ELR (cell line): ENCODE data around the gene MET.

Experiments used
- DNase-seq: peaks from one replicate; pipeline ENCODE4 v3.0.0-alpha.2; 2015; ENCODE audit warnings: low read depth

MET gene

DNA sequence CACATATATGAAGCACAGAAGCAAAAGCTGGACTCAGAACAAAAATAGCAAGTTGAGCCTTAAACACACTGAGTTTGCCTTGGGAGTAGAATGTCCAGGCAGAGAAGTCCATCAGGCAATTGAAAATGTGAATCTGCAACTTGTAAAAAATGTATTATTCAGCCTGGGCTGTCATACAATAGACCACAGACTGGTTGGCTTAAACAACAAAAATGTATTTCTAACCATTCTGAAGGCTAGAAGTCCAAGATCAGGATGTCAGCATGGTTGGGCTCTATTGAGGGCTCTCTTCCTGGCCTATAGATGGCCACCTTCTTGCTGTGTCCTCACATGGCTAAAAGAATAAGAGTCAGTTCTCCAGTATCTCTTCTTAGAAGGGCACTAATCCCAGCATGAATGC is 113.8 kb downstream of the MET start:
- DNase-seq, result no peak

DNA sequence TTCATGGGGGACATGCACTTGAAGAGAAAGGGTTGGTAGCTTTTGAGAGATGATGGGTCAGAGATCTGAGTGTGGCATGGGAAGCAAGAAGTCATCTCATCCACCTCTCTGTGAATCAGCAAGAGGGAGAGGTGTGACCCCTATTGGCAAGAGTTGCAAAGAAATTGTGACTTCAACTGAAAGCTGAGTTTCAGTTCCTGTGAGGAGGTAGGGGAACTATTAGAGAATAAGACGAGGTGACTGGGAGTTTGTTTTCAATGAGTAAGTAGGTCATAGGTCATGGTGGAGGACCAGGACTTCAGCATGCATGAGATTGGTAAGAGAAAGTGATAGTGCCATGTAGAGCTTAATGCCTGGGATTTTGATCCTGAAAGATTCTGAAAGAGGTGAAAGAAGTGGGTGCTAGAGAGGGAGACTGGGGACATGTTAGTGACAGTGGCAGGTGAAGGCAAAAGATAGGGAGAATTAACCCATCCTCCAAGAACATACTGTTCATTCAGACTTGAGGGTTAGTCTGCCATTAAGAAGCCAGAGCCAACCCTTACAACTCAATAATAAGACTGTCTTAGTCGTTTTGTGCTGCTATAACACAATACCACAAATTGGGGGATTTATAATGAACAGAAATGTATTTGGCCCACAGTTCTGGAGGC is 114.9 kb downstream of the MET start:
- peak; percentile 69 for DNase-seq

DNA sequence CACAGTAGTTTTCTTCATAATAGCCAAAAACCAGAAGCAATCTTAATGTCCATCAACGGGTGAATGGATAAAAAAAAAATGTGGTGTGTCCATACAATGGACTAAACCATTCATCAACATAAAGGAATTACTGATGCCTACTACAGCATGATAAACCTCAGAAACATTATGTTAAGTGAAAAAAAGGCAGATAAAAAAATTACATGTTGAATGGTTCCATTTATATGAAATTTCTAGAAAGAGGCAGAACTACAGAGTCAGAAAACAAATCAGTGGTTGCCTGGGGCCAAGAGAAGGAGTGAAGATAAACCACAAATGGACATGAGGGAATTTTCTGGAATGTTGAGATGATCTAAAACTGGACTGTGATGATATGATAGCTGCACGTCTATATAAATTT is 115.9 kb downstream of the MET start:
- no peak for DNase-seq

DNA sequence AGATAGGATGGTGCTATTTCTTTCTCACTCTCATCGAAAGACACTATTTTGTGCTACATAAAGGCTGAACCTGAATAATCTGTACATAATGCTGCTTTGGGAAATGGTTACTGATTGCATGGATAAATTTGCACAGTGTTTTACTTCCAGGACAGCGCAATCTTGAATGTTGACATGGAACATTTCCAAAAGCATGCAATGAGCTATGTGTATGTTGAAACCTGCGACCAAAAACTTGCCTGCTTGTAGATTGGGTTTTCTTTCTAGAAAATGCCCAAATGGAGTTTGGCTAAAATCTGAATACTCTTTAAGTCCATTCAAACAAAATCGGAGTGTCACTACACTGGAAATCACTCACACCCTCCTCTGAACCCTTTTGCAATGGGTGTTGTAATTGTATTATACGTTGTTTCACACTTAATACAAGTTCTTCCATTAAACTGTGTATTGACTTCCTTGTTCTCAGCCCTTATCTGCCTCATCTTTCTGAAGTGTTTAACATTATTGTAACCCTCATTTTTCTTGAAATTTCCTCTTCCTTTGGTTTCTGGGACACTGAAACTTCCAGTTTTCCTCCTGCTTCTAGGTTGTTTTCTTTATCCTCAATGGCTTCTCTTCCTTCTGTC is 116.7 kb downstream of the MET start:
- DNase-seq, result no peak

DNA sequence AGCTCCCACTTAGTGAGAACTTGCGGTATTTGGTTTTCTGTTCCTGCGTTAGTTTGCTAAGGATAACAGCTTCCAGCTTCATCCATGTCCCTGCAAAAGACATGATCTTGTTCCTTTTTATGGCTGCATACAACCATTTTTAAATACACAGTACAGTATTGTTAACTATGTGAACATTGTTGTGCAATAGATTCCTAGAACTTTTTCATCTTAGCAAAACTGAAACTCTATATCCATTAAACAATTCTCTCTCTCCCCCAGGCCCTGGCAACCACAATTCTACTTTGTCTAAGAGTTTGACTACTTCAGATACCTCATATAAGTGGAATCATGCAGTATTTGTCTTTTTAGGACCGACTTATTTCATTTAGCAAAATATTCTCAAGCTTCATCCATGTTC is 118.0 kb downstream of the MET start:
- no peak for DNase-seq

DNA sequence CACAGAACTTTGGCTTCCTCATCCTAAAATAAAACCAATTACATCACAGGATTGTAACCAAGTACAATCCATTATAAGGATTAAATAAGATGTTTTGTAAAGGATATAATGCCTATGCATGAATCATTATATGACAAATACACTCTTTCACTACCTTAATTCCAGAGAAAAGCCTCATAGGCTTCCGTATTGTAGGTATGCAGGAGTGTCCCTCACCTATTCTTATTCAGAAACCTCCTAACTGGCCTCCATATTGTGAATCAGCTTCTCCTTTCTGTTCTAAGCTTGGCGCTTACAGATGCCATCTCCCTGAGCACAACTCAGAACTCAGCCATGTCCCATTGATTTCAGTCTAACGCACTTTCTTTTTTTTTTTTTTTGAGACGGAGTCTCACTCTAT is 120.8 kb downstream of the MET start:
- no peak for DNase-seq

DNA sequence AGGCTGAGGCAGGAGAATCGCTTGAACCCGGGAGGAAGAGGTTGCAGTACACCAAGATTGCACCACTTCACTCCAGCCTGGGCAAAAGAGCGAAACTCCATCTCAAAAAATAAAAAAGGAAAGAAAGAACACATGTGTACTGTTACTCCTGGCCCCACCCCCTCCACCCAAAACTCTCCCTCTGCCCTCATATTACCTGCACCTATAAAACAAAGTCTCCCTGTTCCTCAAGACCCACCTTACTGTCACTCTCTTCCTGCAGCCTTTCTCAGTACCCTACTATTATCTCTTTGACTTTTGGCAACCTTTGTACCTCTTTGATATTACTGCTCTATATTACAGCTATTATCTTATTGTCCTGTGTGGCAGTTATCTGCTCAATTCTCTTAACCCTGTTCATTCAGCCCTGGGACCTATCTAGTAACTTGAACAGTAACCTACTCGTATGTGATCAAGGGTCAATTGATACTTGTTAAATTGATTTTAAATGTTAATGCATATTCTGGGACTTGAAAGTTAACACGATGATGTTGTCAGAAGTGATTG is 121.9 kb downstream of the MET start:
- DNase-seq, result no peak

DNA sequence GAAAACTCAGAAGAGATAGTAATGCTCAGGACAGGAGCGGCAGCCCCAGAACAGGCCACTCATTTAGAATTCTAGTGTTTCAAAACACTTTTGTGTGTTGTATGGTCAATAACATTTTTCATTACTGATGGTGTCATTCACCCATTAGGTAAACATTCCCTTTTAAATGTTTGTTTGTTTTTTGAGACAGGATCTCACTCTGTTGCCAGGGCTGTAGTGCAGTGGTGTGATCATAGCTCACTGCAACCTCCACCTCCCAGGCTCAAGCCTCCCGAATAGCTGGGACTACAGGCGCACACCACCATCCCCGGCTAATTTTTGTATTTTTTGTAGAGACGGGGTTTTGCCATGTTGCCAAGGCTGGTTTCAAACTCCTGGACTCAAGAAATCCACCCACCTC is 124.5 kb downstream of the MET start:
- DNase-seq, result no peak

DNA sequence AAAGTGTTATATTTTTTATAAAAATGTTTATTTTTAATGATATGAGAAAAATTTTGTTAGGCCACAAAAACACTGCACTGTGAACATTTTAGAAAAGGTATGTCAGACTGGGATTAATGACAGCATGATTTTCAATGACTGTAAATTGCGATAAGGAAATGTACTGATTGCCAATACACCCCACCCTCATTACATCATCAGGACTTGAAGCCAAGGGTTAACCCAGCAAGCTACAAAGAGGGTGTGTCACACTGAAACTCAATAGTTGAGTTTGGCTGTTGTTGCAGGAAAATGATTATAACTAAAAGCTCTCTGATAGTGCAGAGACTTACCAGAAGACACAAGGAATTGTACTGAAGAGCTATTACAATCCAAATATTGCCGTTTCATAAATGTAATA is 125.6 kb downstream of the MET start:
- DNase-seq, result no peak

DNA sequence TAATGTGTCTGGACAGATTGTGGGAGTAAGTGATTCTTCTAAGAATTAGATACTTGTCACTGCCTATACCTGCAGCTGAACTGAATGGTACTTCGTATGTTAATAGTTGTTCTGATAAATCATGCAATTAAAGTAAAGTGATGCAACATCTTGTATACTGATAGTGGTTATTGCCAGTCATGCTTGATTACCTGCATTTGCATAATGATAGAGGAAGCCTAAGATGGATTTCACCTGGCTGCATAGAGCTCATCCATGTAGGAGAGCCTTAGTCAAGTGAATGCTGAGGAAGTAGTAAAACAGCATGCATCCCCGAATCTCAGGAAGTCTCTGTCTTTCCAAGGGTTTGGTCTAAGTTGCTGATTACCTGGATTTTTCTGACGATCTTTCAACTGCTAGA is 126.2 kb downstream of the MET start:
- no peak for DNase-seq

DNA sequence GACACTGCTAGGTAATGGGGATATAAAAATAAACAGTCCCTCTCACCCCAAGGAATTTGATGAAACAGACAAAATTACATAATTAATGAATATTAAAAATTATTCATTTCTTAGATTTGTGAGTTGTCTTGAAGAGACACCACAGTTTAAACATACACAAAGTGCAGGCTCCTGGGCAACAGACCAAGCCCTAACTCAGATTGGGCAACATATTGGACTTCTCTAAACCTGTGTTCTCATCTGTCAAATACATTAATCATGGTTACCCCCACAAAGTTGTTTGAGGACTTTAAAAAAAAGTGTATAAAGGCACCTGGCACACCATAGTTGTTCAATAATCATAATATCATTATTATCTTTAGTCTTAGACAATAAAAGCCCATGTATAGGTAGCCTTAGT is 127.9 kb downstream of the MET start:
- no peak for DNase-seq

DNA sequence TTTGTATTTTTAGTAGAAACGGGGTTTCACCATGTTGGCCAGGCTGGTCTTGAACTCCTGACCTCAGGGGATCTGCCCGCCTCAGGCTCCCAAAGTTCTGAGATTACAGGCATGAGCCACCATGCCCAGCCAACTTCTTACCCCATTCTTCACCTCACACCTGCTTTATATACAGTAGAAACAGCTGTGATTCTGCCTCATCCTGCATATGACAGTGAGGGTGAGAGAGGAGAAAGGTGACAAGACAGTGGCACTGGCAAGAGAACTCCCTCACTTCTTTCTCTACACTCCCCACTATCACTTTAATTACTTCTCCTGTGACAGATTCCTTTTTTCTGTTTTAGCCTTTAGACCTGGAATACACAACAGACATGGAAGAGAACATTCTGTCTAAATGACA is 128.6 kb downstream of the MET start:
- DNase-seq, result peak; percentile 23

DNA sequence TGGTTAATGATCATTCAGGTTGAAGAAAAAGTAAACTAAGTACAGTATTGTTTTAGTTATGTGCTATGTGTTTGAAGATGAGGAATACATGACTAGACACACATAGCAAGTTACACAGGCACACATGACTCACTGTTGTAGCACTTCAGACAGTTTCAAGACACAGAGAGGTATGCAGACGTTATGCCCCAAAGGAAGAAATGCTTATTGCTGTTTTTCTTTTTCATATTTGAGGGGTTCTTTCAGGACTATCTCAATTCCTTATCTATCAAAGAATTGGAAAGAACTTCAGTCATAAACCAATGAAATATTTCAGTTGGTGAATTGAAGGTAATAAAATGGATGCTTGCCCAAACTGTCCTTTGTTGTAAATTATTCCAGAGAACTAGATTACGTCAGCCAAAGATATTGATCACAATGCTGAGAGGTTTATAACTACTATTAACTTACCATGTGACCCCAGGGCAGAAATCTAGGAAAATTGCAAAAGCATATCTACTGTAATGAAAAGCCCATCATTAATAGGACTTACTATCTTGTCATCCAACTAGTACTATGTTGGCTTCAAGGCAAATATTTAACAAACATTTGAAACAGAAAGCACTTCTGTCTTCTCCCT is 129.2 kb downstream of the MET start:
- peak; percentile 87 for DNase-seq

DNA sequence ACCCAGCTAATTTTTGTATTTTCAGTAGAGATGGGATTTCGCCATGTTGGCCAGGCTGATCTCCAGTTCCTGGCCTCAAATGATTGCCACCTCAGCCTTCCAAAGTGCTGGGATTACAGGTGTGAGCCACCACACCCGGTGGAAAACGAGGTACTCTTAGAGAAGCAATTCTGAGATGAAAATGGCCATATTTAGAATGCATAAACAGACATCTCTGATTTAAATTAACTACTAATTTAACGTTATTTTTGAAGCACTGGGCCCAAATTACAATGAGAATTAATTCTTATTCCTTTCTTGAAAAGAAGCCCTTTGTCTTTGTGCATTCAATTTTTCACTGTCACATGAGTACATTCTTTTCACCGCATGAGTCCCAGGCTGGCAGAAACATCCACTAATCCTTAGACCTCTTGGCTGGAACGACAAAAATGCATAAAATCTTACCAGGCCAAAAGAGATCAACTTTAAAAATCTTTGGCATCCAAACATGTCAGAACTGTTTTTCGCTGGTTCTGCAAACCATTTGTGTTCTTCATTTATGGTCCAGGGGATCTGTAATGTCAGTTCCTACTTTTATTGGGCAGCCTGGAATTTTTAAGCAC is 130.2 kb downstream of the MET start:
- no peak for DNase-seq

DNA sequence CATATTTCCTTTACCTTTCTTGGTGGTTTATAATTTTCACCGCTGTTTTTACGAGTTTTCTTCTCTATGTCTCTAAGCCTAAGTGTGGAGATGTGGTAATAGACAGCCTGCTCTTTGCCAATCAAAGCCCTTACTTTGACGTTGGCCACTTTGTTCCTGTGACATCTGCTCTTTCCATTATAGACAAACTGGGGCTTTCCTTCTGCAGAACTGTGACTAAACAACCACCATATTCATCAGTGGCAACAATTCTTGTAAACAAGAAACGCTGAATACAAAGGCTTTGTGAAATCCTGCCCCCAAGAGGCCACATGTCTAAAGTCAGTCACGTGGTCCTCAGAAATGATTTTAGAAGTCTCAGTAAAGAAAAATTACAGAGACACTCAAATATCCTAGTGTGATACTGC is 130.8 kb downstream of the MET start:
- peak; percentile 86 for DNase-seq

DNA sequence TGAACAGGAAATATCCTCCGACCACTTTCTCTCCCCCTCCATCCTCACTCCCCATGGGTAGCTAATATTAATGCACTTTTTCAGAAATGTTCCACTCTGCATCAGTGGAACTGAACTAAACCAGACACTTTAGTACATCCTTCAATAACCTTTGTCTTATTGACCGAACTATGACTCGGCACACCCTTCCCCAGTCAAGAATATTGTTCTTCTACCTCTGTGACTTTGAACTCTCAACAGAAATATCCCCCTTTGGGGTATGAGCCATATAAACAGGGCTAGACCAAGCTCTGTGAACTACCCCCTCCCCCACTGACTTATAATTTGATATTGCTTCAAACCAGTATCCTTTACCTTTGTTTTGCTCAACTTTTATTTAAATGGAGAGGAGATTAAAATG is 132.5 kb downstream of the MET start:
- no peak for DNase-seq

DNA sequence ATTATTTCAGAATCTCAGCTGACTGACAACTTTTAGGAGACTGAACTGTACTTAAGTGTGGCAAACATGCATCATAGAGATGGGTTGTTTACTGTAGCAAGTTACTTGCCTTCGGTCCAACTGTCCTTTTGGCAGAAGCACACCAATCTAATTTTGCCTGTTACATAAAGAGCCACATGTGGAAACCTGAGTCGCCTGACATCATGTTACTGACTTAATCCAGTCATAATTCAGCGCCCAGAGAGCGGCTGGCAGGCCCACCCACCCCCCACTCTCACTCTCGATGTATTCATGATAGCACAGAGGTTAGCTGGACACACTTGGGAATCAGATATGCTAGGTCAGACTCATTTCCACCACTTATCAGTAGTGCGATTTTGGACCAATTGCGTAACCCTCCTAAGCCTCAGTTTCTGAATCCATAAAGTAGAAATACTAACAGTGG is 133.1 kb downstream of the MET start:
- DNase-seq, result no peak

DNA sequence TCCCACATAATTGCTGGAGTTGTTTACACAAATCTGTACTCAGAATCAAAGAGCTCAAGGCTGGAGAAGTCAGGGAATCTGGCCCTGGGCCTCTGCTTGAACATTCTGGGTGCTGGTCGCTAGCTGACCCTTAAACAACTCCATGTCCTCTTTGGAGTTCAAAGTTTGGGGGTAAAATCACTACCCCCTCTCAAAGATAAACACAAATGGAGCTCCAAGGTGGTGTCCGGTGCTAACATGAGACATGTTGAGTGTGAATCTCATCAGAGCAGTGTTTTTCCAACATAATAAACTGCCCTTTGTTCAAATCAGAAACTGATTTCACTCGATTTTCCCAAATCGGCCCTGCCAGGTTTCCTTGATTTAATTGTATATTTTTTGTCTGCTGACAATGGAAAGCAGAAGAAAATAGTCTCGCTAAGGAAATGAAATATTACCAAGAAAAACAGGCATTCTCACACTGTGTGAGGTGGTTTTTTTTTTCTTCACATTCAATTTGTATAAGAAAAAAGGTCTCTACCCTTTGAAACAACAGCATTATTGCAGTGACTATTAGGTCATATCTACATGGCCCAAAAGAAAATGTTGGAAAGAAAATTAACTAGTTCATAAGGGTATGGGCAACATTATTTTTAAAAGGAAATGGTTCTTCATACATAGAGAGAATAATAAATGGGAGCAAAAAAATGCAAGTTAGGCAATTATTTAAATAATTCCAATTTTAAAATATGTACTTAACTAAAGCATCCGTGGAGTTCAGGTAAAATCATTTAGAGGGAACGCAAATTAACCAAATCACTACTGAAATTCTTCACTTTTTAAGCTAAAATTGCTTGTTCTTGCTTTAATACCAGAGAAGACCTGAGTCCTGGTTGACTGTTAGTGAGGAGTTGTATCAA is 134.3 kb downstream of the MET start:
- no peak for DNase-seq

DNA sequence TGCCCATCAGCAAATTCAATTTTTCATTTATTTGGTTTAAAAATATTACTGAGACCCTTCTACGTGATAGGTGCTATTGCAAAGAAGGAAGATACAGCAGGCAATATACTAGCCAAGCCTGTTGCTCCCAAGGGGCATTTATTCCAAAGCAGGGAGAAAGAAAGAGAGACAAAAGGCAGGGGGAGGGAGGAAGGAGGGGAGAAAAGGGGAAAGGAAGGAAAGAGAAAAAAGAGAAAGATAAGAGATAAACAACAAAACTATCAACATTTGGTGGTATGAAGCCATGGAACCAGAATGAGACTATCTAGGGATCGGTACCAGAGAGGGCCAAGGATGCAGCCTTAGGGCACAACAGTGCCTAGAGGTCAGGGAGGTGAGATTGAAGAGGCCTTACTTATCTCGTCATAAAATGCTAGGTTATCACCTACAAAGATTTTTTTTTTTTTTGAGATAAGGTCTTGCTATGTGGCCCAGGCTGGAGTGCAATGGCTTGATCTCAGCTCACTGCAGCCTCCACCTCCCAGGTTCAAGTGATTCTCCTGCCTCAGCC is 135.1 kb downstream of the MET start:
- DNase-seq, result no peak

DNA sequence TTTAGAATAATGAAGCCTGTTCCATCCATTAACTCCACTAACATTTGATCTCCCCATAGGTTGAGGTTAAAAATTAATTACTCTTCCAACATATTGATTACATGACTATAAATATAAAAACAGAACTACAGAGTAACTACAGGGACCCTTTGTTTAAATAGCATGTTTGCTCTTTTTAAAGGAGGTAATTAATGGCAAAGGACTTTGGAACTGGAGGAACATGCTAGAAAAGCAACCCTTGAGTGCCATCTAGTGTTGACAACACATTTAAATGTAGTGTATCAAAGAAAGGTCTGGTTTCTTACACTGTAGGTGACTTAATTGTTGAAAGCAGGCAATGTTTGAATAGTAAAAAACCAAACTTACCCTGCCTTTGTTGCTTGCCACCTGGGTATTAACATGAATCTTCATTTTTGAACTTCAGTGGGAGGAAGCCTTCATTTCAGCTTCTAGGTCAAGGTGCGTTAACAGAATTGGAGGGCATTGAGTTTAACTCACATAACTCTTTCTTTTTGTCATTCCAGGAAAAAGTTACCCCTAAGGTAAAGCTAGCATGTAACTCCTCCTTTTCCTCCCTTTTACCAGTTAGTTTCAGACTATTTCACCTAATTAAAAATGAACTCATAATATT is 137.8 kb downstream of the MET start:
- DNase-seq, result peak; percentile 78
